ENCODE measurements around the gene RNF208.

DNA sequence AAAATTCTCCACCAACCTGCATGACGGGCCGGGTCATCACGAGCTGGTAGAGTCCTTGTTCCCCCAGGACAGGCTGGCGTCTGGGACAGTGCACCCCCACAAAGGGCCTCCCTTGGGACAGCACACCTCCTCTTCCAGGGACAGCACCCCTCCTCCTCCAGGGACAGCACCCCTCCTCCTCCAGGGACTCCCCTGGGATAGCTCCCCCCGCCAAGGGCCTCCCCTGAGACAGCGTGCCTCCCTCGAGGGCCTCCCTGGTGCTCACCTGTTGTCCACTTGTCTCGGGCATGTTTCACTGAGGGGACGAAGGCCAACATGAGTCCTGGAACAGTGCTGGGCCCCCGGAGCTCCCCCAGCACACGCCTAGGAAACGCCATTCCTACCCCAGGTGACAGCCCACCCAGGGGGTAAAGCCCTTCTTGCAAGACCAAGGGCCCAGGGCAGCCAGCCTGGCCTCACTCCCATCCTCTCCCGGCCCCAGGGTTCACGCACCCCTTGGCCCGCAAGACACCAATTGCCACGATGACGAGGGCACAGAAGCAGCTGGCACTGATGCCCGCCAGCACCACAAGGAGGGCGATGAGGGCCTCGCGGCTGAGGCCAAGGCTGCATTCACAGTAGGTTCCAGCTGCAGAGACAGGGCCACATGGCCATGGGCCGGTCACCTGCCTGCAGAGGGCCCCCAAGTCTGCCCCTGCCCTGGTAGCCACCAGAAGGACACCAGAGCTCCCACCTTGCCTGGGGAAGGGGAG is 50.7 kb downstream of the RNF208 start:
- TF ChIP-seq POLR2A (IDR thresholded peaks at IDR 0.05) (no peak), CTCF (IDR thresholded peaks at IDR 0.05) (no peak), POLR2AphosphoS5 (IDR thresholded peaks at IDR 0.05) (no peak)
